Omental fat pad (tissue), 4 donors: ENCODE measurements around the gene LIF. TPM values are rescaled to one million over a fixed set of nuclear protein-coding genes. Genes with fewer than 3 reads are reported as not detected.
A peak's percentile ranks its signal among the peaks of the same experiment; 100 is the strongest.

Experiments used
- ATAC-seq: fragments of 150-250 bp; one replicate; pipeline ENCODE4 v1.9.1; 2016; ENCODE audit warnings: mild to moderate bottlenecking, moderate library complexity; ENCODE audit not compliant: low FRiP score
- DNase-seq: peaks from one replicate; pipeline ENCODE4 v3.0.0-alpha.2; 2019; ENCODE audit warnings: low spot score
- total RNA-seq, 4 donors: library from RNA; depleted of rRNA; stranded (reverse); fragments of >200 nt; gene quantifications; one replicate each; pipeline ENCODE4 v1.1.0, GENCODE V29; 2016
- TF ChIP-seq, protein P1 (sequence below), 3 donors: fragments of 450-650 bp; IDR thresholded peaks; one replicate each; pipeline ENCODE4 v1.5.1; 2016 to 2017; ENCODE audit warnings: antibody characterized with exemption in 3 of 3, mild to moderate bottlenecking in 3 of 3, moderate library complexity in 2 of 3

Gene LIF
- total RNA-seq, 4 donors from 2014 or later = 1.3 to 74.7 (median 24.4) TPM

DNA sequence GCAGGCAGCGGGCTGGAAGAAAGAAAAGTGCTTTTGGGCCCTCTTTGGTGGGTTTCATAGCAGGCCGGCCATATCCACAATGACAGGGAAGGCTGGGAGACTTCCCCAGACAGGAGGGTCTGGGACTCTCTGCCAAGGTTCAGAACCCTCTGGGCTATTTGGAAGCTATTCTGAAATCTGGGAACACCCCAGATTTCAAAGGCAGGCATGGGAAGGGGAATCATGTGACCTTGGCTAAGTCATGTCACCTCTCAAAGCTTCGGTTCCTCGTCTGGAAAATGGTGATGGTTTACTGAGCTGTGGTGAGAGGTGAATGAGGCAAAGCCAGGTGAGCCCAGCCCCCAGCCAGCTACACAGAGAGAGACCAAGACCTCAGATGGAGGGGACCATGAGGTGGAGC is 38.1 kb upstream of the LIF start:
- TF ChIP-seq, protein P1, sequence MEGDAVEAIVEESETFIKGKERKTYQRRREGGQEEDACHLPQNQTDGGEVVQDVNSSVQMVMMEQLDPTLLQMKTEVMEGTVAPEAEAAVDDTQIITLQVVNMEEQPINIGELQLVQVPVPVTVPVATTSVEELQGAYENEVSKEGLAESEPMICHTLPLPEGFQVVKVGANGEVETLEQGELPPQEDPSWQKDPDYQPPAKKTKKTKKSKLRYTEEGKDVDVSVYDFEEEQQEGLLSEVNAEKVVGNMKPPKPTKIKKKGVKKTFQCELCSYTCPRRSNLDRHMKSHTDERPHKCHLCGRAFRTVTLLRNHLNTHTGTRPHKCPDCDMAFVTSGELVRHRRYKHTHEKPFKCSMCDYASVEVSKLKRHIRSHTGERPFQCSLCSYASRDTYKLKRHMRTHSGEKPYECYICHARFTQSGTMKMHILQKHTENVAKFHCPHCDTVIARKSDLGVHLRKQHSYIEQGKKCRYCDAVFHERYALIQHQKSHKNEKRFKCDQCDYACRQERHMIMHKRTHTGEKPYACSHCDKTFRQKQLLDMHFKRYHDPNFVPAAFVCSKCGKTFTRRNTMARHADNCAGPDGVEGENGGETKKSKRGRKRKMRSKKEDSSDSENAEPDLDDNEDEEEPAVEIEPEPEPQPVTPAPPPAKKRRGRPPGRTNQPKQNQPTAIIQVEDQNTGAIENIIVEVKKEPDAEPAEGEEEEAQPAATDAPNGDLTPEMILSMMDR (IDR thresholded peaks at IDR 0.05) = no peak
- DNase-seq = no peak
- no peak for ATAC-seq

DNA sequence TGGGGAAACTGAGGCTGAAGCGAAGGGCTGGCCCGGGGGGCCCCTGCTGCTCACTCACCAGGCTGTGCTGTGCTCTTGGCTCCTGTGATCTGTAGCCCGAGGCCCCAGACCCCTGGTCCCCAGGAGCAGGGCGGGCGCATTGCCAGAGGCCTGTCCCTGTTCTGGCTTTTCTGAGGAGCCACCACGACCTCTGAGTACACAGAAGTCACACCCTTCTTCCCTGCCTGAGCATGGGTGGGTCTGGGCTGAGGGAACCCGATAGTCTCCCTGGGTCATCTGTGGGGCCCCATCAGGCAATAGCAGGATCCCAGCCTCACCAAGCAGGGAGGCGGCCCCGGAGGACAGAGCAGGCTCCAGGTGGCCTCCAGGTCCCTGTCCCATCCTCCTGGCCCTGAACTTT is 37.6 kb upstream of the LIF start:
- no peak for DNase-seq
- no peak for ATAC-seq
- TF ChIP-seq, protein P1 (IDR thresholded peaks at IDR 0.05) = no peak

DNA sequence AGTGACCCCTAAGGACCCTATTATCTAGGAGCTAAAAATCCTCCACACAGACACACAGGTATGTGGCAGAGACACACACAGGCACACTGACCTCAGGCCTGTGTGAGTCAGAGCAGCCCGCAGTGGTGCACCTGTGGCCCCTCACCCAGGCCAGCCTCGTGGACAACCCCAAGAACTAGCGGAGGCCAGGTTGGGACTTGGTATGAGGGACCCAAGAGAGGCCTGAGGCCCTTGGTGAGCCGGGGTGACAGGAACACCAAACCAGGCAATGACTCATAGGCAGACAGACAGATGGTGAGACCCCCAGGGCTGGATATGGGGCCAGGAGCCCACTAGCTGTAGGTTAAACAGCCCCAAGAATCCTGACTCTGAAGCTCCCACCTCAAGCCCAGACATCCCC is 36.8 kb upstream of the LIF start:
- ATAC-seq (no peak), DNase-seq (no peak)
- TF ChIP-seq, protein P1 (IDR thresholded peaks at IDR 0.05) = no peak

DNA sequence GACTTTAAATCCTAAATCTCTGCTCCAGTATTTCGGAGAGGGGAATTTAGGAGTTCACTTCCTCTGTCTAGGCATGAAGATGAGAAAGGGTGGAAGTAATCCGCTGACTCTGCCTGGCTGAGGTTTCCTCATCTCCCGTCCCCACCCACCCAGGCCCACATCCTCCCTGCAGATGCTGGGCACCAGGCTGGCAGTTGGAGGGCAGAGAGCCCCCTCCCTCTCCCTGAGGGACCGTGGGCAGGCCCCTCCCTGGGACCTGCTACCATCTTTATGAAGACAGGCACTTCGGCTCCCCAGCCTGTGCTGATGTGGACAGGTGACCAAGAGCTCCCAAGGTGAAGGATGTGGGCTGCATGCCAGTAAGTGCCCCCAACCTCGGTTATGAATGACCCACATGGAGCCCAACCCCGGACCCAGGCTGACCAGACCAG is 36.1 kb upstream of the LIF start:
- ATAC-seq (no peak), DNase-seq (no peak)
- TF ChIP-seq, protein P1 (IDR thresholded peaks at IDR 0.05) = no peak

DNA sequence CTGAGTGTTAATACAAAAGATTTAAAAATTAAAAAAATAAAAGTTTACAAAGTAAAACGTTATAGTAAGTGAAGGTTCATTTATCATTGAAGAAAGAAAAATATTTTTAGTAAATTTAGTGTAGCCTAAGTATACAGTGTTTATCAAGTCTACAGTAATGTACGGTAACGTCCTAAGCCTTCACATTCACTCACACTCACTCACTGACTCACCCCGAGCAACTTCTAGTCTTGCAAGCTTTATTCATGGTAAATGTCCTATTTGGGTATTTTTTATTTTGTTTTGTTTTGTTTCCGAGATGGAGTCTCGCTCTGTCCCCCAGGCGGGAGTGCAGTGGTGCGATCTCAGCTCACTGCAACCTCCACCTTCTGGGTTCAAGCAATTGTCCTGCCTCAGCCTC is 33.9 kb upstream of the LIF start:
- ATAC-seq (no peak), DNase-seq (no peak)
- TF ChIP-seq, protein P1 (IDR thresholded peaks at IDR 0.05) = no peak

DNA sequence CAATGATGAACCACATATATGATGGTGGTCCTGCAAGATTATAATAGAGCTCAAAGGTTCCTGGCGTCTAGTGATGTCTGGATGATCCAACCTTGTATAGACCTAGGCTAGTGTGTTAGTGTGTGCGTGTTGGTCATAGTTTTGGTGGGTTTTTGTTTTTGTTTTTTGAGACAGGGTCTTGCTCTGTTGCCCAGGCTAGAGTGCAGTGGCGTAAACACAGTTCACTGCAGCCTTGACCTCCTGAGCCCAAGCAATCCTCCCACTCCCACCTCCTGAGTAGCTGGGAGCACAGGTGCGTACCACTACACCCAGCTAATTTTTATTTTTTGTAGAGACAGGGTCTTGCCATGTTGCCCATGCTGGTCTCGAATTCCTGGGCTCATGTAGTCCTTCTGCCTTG is 33.4 kb upstream of the LIF start:
- DNase-seq = no peak
- no peak for ATAC-seq
- TF ChIP-seq, protein P1 (IDR thresholded peaks at IDR 0.05) = no peak

DNA sequence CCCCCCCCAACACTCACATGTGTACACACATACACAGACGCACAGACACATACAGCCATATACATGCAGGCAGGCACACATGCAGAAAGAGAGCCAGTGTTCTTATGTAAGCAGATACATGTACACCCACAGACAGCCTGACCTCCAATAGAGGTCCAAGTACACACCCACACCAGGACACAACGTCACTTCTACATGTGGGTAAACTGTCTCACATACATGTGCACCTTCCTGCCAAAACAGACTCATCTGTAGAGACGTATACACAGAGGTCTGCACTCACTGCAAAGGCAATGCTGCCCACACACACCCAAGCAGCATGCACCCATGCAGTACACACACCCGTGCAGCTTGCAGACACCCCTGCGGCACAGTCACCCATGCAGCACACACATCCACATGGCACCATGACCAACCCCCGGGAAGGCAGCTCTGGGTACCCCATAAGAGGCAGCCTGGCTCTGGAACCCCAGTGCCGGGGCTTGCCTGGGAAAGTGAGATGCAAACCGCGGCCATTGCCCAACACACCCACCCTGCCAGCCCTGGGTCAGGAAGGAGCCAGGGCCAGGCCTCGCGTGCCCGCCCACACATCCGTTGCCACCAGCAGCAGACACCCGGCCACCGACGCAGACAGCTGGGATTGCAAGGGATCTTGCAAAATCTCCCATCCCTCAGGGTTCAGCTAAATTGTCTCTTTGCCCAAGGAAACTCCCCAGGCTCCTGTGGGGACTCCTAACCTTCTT is 32.7 kb upstream of the LIF start:
- peak; percentile 45 for ATAC-seq
- TF ChIP-seq, protein P1 (IDR thresholded peaks at IDR 0.05) = no peak
- DNase-seq = no peak
